ENCODE data around the gene IGF2R.

- TF ChIP-seq CTCF (IDR thresholded peaks at IDR 0.05 in 4 of 5, conservative IDR thresholded peaks at IDR 0.05 in 1 of 5) = no peak
- no peak for TF ChIP-seq POLR2A (IDR thresholded peaks at IDR 0.05)
Measured at GRCh38 chr6:159980474-159980873, 11.6 kb downstream of the IGF2R start.

Data from gastrocnemius medialis (tissue), 4 donors.